H1 (cell line): ENCODE measurements around the gene KCNK2. TPM values are rescaled to one million over a fixed set of nuclear protein-coding genes. Genes with fewer than 3 reads are reported as not detected.

Source experiments
- CTCF ChIA-PET: fragments of 300-600 bp; sonication (Branson Sonifier 250); formaldehyde crosslinking; loops from one replicate; lab custom pipeline; 2021; ENCODE audit not compliant: partially characterized antibody; lab: Charles Lee
- POLR2A ChIA-PET: fragments of 300-600 bp; sonication (Branson Sonifier 250); formaldehyde crosslinking; loops from one replicate; lab custom pipeline; 2021; ENCODE audit warnings: inconsistent platforms; ENCODE audit not compliant: partially characterized antibody; lab: Charles Lee
- DNase-seq, 2 experiments: peaks; one replicate each; pipeline versions ENCODE4 v3.0.0 to v3.0.0-alpha.2; 2010 to 2022; ENCODE audit warnings: low spot score in 2 of 2, low read depth in 1 of 2, mixed read lengths in 1 of 2
- FAIRE-seq: peaks from 2 replicates; lab custom pipeline; 2011; peaks lifted over from hg19 to GRCh38; lab: Jason Lieb, UNC
- H2AFZ ChIP-seq: 2 replicates; pipeline ENCODE4 v1.8.1; 2012; ENCODE audit warnings: low read length, inconsistent platforms
- H2AK5ac ChIP-seq: 2 replicates; pipeline ENCODE4 v1.6.1; 2013; ENCODE audit warnings: low read depth, low read length
- H2BK120ac ChIP-seq: replicated peaks from 2 replicates; pipeline ENCODE3; 2013; ENCODE audit warnings: low read depth, low read length, inconsistent platforms
- H2BK12ac ChIP-seq: 2 replicates; pipeline ENCODE4 v1.6.1; 2013; ENCODE audit warnings: low read depth, low read length
- H2BK15ac ChIP-seq: 2 replicates; pipeline ENCODE4 v1.6.1; 2013; ENCODE audit warnings: low read length
- H2BK20ac ChIP-seq: 2 replicates; pipeline ENCODE4 v1.6.1; 2013; ENCODE audit warnings: low read length
- H2BK5ac ChIP-seq: 2 replicates; pipeline ENCODE4 v1.6.1; 2013; ENCODE audit warnings: low read depth, low read length
- H3K14ac ChIP-seq: 2 replicates; pipeline ENCODE4 v1.6.1; 2013; ENCODE audit warnings: inconsistent platforms; ENCODE audit not compliant: insufficient read length
- H3K18ac ChIP-seq: 2 replicates; pipeline ENCODE4 v1.6.1; 2013; ENCODE audit warnings: low read length; ENCODE audit errors: extremely low read depth
- H3K23ac ChIP-seq: 2 replicates; pipeline ENCODE4 v1.6.1; 2013; ENCODE audit warnings: inconsistent platforms; ENCODE audit not compliant: insufficient read length
- H3K23me2 ChIP-seq: 2 replicates; pipeline ENCODE4 v1.6.1; 2013; ENCODE audit warnings: low read depth, low read length
- H3K27ac ChIP-seq: 2 replicates; pipeline ENCODE4 v1.6.1; 2011; ENCODE audit warnings: low read depth, low read length, inconsistent platforms
- H3K27me3 ChIP-seq, 4 experiments: replicated peaks in 1 of 4; 1 replicate in 1 of 4; 2 replicates in 3 of 4; pipeline versions ENCODE4 v1.6.1 to v1.8.1; 2011 to 2013; ENCODE audit warnings: low read length in 3 of 4, mild to moderate bottlenecking in 3 of 4, inconsistent platforms in 2 of 4, mixed read lengths in 2 of 4, moderate library complexity in 1 of 4; ENCODE audit not compliant: control insufficient read depth in 3 of 4, insufficient read depth in 3 of 4; ENCODE audit errors: extremely low read depth in 1 of 4
- H3K36me3 ChIP-seq, 4 experiments: 2 replicates each; pipeline versions ENCODE4 v1.6.1 to v1.8.1; 2011 to 2013; ENCODE audit warnings: mild to moderate bottlenecking in 4 of 4, low read length in 3 of 4, moderate library complexity in 2 of 4, control low read depth in 1 of 4, inconsistent platforms in 1 of 4; ENCODE audit not compliant: insufficient read depth in 4 of 4, control insufficient read depth in 2 of 4
- H3K4ac ChIP-seq: replicated peaks from 2 replicates; pipeline ENCODE3; 2013; ENCODE audit warnings: low read length, low read depth, mixed read lengths, inconsistent platforms; ENCODE audit not compliant: insufficient read length
- H3K4me1 ChIP-seq, 4 experiments: replicated peaks in 1 of 4; 1 replicate in 1 of 4; 2 replicates in 3 of 4; pipeline versions ENCODE4 v1.6.1 to v1.8.1; 2011 to 2013; ENCODE audit warnings: low read length in 3 of 4, inconsistent platforms in 2 of 4, mixed read lengths in 1 of 4; ENCODE audit not compliant: insufficient read depth in 4 of 4, control insufficient read depth in 3 of 4
- H3K4me2 ChIP-seq, 2 experiments: 2 replicates each; pipeline versions ENCODE4 v1.6.1 to v1.8.1; 2011 to 2013; ENCODE audit warnings: low read depth in 2 of 2, low read length in 2 of 2, control low read depth in 1 of 2, inconsistent platforms in 1 of 2, mild to moderate bottlenecking in 1 of 2; ENCODE audit not compliant: insufficient read depth in 1 of 2
- H3K4me3 ChIP-seq, 4 experiments: fragments of 200-600, 300-600 bp in 1 of 4; sonication (generic), shearing (Covaris generic), sonication (Bioruptor Twin) in 1 of 4; 2 replicates each; pipeline versions ENCODE4 v1.5.1 to v1.8.1; 2011 to 2016; ENCODE audit warnings: low read length in 4 of 4, low read depth in 3 of 4, control low read depth in 2 of 4, inconsistent platforms in 2 of 4, mild to moderate bottlenecking in 2 of 4, mixed read lengths in 1 of 4, moderate library complexity in 1 of 4; ENCODE audit not compliant: insufficient read depth in 2 of 4; ENCODE audit errors: extremely low read depth in 1 of 4
- H3K56ac ChIP-seq: replicated peaks from 2 replicates; pipeline ENCODE3; 2013; ENCODE audit warnings: low read depth, mild to moderate bottlenecking, mixed read lengths, low read length, inconsistent platforms; ENCODE audit not compliant: insufficient read length
- H3K79me1 ChIP-seq: 2 replicates; pipeline ENCODE4 v1.6.1; 2013; ENCODE audit warnings: low read depth, low read length, control low read depth
- H3K79me2 ChIP-seq, 2 experiments: 2 replicates each; pipeline versions ENCODE4 v1.6.1 to v1.8.1; 2012 to 2013; ENCODE audit warnings: low read length in 2 of 2, mild to moderate bottlenecking in 2 of 2, inconsistent platforms in 1 of 2; ENCODE audit not compliant: insufficient read depth in 2 of 2, control insufficient read depth in 1 of 2
- H3K9ac ChIP-seq, 4 experiments: replicated peaks in 1 of 4; 1 replicate in 1 of 4; 2 replicates in 3 of 4; pipeline versions ENCODE4 v1.6.1 to v1.8.1; 2011 to 2013; ENCODE audit warnings: low read depth in 3 of 4, low read length in 3 of 4, control low read depth in 2 of 4, mild to moderate bottlenecking in 2 of 4, moderate library complexity in 2 of 4, inconsistent platforms in 1 of 4; ENCODE audit errors: extremely low read depth in 1 of 4
- H3K9me3 ChIP-seq, 2 experiments: 2 replicates each; pipeline versions ENCODE4 v1.6.1 to v1.8.1; 2012 to 2013; ENCODE audit warnings: mild to moderate bottlenecking in 2 of 2, moderate library complexity in 2 of 2, control low read depth in 1 of 2, inconsistent platforms in 1 of 2, low read depth in 1 of 2, low read length in 1 of 2, mixed read lengths in 1 of 2; ENCODE audit not compliant: insufficient read depth in 2 of 2
- H4K20me1 ChIP-seq, 2 experiments: replicated peaks in 1 of 2; 2 replicates each; pipeline versions ENCODE3 to v1.8.1; 2011 to 2013; ENCODE audit warnings: inconsistent platforms in 2 of 2, low read length in 2 of 2, mild to moderate bottlenecking in 1 of 2; ENCODE audit not compliant: insufficient read depth in 2 of 2, control insufficient read depth in 1 of 2
- H4K5ac ChIP-seq: 2 replicates; pipeline ENCODE4 v1.6.1; 2013; ENCODE audit warnings: low read length, low read depth, mixed read lengths, inconsistent platforms; ENCODE audit not compliant: insufficient read length
- H4K8ac ChIP-seq: 2 replicates; pipeline ENCODE4 v1.8.0; 2013; ENCODE audit warnings: mild to moderate bottlenecking, moderate library complexity, low read length, inconsistent platforms; ENCODE audit not compliant: insufficient read depth; ENCODE audit errors: extremely low read depth
- H4K91ac ChIP-seq: replicated peaks from 2 replicates; pipeline ENCODE3; 2013; ENCODE audit warnings: low read length, mixed read lengths, inconsistent platforms; ENCODE audit not compliant: insufficient read length
- ATF2 ChIP-seq: IDR thresholded peaks from 2 replicates; pipeline ENCODE4 v1.6.1; 2012; ENCODE audit warnings: low read length, inconsistent platforms
- BRCA1 ChIP-seq: IDR thresholded peaks from 2 replicates; pipeline ENCODE4 v1.6.1; 2012; ENCODE audit warnings: low read depth, low read length, improper control_type of control experiment
- CBX8 ChIP-seq: fragments of 300-800, 300-1000 bp; sonication (generic); IDR thresholded peaks from 2 replicates; pipeline ENCODE4 v1.7.1; 2016; ENCODE audit warnings: low read depth, low read length, borderline replicate concordance
- CHD1 ChIP-seq: IDR thresholded peaks from 2 replicates; pipeline ENCODE4 v1.6.1; 2012; ENCODE audit warnings: low read depth, low read length, improper control_type of control experiment
- KDM1A ChIP-seq: fragments of 200-600, 300-600 bp; sonication (generic); IDR thresholded peaks from 2 replicates; pipeline ENCODE4 v1.7.1; 2016; ENCODE audit warnings: mild to moderate bottlenecking, low read length, borderline replicate concordance
- MAX ChIP-seq: IDR thresholded peaks from 2 replicates; pipeline ENCODE4 v1.6.1; 2012; ENCODE audit warnings: inconsistent platforms
- POLR2AphosphoS5 ChIP-seq: IDR thresholded peaks from 2 replicates; pipeline ENCODE4 v1.6.1; 2011; ENCODE audit warnings: low read depth, low read length
- SIN3A ChIP-seq, 2 experiments: IDR thresholded peaks in 1 of 2; conservative IDR thresholded peaks in 1 of 2; 2 replicates each; pipeline ENCODE4 v1.6.1; 2011 to 2012; ENCODE audit warnings: low read length in 2 of 2, improper control_type of control experiment in 1 of 2, low read depth in 1 of 2, mild to moderate bottlenecking in 1 of 2
- SP2 ChIP-seq: IDR thresholded peaks from 2 replicates; pipeline ENCODE4 v1.6.1; 2012; ENCODE audit warnings: mild to moderate bottlenecking, low read length, inconsistent platforms
- TAF1 ChIP-seq: IDR thresholded peaks from 2 replicates; pipeline ENCODE4 v1.6.1; 2011; ENCODE audit warnings: mild to moderate bottlenecking, low read depth, low read length
- YY1 ChIP-seq: IDR thresholded peaks from 2 replicates; pipeline ENCODE4 v1.6.1; 2011; ENCODE audit warnings: low read depth, mild to moderate bottlenecking, low read length
- WGBS, 2 experiments: shearing (Covaris generic) in 1 of 2; methylation state at CpG; one replicate each; pipeline versions ENCODE4 v1.1.6 to v1.1.7; 2013 to 2015; ENCODE audit warnings: low lambda C conversion rate in 2 of 2, mixed read lengths in 2 of 2, inconsistent platforms in 1 of 2, low coverage in 1 of 2, missing lambda C conversion rate in 1 of 2; ENCODE audit not compliant: insufficient replicate concordance in 2 of 2, insufficient coverage in 1 of 2, insufficient read length in 1 of 2; ENCODE audit errors: extremely low coverage in 1 of 2, missing lambda C conversion rate in 1 of 2; 5-methylcytosine and 5-hydroxymethylcytosine counted together
- polyA plus RNA-seq, 7 experiments: library from polyadenylated mRNA; depleted of rRNA in 3 of 7; stranded (reverse) in 5 of 7; unstranded in 2 of 7; fragments of >200 nt in 5 of 7; fragments of 200-250 nt in 2 of 7; gene quantifications; 1 replicate in 5 of 7; 2 replicates in 1 of 7; 4 replicates in 1 of 7; pipeline versions ENCODE4 v1.2.1 to v1.2.3, GENCODE V29; 2011 to 2013; ENCODE audit warnings: missing spikeins in 2 of 7, mixed read lengths in 2 of 7
- total RNA-seq: library from RNA; stranded (reverse); fragmentation: NEBNext Ultra II Directional; extraction: Animal tissue kit (Norgen Biotek cat#: 25700); gene quantifications from 2 replicates; pipeline ENCODE4 v1.2.1, GENCODE V29; 2021
- TF ChIP-seq, protein P1 (sequence below): IDR thresholded peaks from 2 replicates; pipeline ENCODE4 v1.6.1; 2012; ENCODE audit warnings: inconsistent platforms

Gene KCNK2
- total and polyA plus RNA-seq, 2 of the 8 experiments (the other 6 are each of a cell fraction or from before 2014, with no cell fraction given), result 0.59 to 1.2 TPM

- CTCF ChIA-PET, result no interaction called here
- no peak overlapping the region for H4K8ac ChIP-seq
- no peak overlapping the region for H3K14ac ChIP-seq
- no peak overlapping the region for H3K18ac ChIP-seq
- H3K56ac ChIP-seq, result no peak overlapping the region
- H3K79me1 ChIP-seq, result no peaks in the 10 kb centered on the region
- no peak overlapping the region for H2BK20ac ChIP-seq
- H3K9ac ChIP-seq, result no peak overlapping the region
- H2BK15ac ChIP-seq, result no peak overlapping the region
- H2BK120ac ChIP-seq, result no peak overlapping the region
- no peak overlapping the region for H3K27ac ChIP-seq
- H3K36me3 ChIP-seq, result no peaks in the 10 kb centered on the region
- H3K4me3 ChIP-seq, result no peak overlapping the region
- H4K5ac ChIP-seq, result no peak overlapping the region
- no peak overlapping the region for H3K4ac ChIP-seq
- no peaks in the 10 kb centered on the region for H3K79me2 ChIP-seq
- no peaks in the 10 kb centered on the region for H4K20me1 ChIP-seq
- H2AK5ac ChIP-seq, result no peak overlapping the region
- no peak overlapping the region for H2BK5ac ChIP-seq
- H2BK12ac ChIP-seq, result no peak overlapping the region
- no peak overlapping the region for H4K91ac ChIP-seq
- no peak for DNase-seq
- POLR2A ChIA-PET, result no interaction called here
- no peaks in the 10 kb centered on the region for H3K27me3 ChIP-seq
- H2AFZ ChIP-seq, result no peak overlapping the region
- no peak overlapping the region for H3K4me2 ChIP-seq
- no peak for FAIRE-seq
- 93% methylated on average over 3 of the region's 3 CpGs; no CpG with 5 or more reads in 1 of the 2 experiments for WGBS, 2 experiments
- no peaks in the 10 kb centered on the region for H3K9me3 ChIP-seq
- H3K23me2 ChIP-seq, result no peaks in the 10 kb centered on the region
- no peak overlapping the region for H3K23ac ChIP-seq
- peaks cover 0 to 5% (median 3%) of the 10 kb centered on the region in 4 experiments; a peak in 3 of 7 replicates for H3K4me1 ChIP-seq
- TF ChIP-seq CHD1 (no peak), MAX (no peak), CBX8 (no peak), KDM1A (no peak), SIN3A (conservative IDR thresholded peaks at IDR 0.05 in 1 of 2, IDR thresholded peaks at IDR 0.05 in 1 of 2; ENCODE audit: low read depth in 1 of 2, low read length in 2 of 2) (no peak), YY1 (no peak), TAF1 (no peak), SP2 (no peak), BRCA1 (no peak), ATF2 (no peak), POLR2AphosphoS5 (no peak)
- TF ChIP-seq, protein P1, sequence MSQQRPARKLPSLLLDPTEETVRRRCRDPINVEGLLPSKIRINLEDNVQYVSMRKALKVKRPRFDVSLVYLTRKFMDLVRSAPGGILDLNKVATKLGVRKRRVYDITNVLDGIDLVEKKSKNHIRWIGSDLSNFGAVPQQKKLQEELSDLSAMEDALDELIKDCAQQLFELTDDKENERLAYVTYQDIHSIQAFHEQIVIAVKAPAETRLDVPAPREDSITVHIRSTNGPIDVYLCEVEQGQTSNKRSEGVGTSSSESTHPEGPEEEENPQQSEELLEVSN, result no peak
Measured at GRCh38 chr1:215044151-215044550, 38.4 kb upstream of the KCNK2 start.
